GM18858 (cell line): ENCODE results near the gene NCAPD3.
"Not testable (repeated sequence)": the region's sequence is repeated elsewhere in the genome, so short reads cannot be mapped to it uniquely, and the experiment has no call there.

Source experiments
- ATAC-seq: cut with Tn5 transposase; IDR thresholded peaks from one replicate; pipeline ENCODE4 v1.9.1; 2021; ENCODE audit not compliant: unreplicated experiment

NCAPD3 gene

DNA sequence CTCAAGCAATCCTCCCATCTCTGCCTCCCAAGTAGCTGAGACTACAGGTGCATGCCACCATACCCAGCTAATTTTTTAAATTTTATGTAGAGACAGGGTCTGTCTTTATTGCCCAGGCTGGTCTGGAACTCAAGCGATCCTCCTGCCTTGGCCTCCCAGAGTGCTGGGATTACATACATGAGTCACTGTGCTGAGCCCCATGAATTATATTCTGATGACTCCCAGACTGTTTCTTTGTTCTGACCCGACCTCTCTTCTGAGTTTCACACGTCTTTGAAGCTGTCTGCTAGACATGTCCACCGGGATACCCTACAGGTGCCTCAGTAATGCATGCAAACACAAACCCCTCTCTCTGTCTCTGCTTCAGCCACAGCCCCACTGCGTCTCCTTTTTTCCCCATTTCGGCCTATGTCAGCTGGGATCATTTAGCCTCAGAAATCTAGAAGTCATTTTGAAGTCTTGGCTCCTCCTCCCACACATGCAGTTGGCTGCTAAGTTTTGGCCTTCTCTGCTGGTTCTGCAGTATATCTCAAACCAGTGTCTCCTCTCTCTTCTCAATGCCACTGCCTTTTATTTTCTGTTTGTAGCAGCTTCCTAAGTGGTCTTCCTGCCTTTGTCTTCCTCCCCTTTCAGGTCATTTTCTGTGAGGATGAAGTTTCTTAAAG lies 5.5 kb upstream of the NCAPD3 start:
- no peak for ATAC-seq

DNA sequence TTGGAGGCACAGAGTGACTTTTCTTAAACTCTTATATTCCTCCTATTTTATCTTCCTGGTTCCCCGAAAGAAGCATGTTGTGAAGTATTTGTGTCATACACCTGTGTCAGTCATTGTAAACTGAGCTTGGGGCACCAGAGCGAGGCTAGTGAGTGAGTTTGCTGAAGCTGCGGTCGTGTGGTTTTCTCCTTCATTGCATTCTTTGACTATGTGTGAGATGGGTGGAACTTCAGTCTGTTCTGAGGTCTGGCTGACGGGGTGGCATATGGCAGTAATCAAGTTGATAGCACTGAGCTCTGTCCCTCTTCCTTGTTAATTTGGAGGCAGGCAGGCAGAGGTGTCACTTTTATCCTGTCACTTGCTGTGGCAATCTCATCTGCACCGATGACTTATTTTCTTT lies 4.9 kb upstream of the NCAPD3 start:
- peak; percentile 50 for ATAC-seq

DNA sequence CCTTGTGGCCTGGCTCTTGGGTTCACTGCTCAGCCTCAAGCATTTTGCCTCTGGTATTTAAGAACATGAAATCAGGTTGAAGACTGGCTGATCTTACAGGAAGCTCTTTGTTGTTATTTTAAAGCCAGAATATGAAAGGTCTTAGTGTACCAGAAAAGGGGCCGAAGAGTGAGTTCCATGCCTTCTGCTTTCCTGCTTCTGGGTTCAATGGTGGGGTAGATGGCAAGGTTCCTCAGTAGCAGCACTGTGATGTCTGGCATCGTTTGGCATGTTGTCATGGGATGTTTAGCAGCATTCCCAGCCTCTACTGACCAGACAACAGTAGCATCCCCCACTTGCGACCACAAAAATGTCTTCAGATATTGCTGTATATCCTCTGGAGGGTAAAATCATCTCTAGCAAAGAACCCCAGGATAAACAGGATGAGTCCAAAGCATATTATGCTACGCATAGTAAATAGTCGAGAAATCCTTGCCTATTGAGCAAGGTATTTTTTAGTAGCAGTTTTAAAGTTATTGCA lies 3.1 kb upstream of the NCAPD3 start:
- no peak for ATAC-seq

DNA sequence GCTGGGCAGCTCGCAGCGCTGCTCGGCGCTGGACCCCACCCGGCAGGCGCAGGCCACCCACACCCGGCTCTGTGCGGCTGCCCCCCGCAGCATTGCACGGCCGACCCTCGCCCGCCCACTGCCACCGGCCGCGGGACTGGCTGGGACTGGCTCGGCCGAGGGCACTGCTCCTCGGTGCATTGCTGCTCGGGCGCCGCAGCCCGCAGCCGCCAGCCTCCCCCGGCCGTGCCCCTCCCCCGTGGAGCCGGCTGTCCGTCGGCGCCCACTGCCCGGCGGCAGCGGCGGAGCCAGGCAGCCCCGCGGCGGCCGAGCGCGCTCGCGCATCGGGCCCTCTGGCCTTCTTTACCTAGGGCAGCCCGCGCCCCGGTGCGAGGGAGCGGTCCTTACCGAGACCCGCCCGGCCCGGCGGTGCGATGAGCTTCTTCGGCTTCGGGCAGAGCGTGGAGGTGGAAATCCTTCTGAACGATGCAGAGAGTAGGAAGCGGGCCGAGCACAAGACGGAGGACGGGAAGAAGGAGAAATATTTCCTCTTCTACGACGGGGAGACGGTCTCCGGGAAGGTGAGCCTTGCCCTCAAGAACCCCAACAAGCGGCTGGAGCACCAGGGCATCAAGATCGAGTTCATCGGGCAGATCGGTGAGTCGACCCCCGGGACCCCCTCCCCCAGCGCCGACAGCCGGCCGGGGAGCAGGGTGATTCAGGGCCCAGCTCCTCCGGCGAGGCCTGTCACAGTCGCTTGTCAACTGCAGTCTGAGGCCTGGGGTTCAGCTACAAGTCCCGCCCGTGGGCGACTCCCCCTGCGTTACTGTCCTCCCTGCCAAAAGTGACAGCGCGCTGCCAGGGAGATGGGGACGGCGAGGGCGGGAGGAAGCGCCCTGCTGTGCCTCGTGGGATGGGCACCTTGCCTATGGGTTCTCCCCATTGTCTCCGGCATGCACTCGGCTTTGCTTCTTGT lies 1.2 kb upstream of the NCAPD3 start:
- peak; percentile 24 for ATAC-seq

GRCh38 chr11:134223121-134223520 lies 646 bp downstream of the NCAPD3 start:
- ATAC-seq, result no peak

DNA sequence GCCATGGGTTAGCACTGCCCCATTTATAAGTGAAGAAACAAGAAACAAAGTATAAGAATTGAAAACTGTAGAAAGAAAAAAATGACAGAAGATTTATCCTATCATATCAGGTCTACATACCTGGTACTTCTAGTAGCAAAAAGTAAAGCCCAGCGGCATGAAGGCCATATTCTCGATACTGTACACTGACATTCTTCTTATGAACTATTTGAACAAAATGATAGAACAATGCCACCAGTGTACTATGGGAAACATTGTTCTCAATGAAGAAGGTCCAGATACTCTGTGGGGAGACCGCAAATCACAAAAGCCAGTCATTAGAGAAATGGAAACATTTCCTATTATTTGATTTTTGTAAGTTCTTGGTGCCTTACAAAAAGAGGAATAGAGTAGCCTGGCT lies 7.0 kb downstream of the NCAPD3 start:
- ATAC-seq, result no peak

- ATAC-seq, result no peak
These were observed 7.9 kb downstream of the NCAPD3 start for GRCh38 chr11:134215836-134216235.

DNA sequence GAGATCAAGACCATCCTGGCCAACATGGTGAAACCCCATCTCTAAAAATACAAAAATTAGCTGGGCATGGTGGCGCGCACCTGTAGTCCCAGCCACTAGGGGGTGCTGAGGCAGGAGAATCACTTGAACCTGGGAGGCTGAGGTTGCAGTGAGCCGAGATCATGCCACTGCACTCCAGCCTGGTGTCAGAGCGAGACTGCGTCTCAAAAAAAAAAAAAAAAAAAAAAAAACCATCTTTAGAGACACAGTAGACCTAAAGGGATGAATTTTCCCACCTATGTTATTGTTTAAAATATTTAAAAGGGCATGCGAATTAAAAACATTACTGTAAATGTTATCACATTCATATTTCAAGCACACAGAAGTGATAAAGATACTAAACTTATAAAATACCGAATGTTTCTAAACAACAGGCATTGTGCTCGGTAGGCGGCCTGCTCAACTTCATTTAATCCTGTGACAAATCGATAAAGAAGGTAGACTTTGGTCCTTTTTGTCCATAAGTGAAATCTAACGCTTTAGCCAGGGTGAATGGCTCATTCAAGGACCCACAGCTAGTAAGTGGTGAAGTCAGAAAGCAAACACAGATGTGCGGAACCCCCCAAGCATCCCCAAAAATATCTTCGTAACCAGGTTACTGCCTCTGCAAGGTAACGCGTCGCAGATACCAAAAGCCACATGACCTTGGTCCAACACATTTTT lies 16.1 kb downstream of the NCAPD3 start:
- no peak for ATAC-seq

DNA sequence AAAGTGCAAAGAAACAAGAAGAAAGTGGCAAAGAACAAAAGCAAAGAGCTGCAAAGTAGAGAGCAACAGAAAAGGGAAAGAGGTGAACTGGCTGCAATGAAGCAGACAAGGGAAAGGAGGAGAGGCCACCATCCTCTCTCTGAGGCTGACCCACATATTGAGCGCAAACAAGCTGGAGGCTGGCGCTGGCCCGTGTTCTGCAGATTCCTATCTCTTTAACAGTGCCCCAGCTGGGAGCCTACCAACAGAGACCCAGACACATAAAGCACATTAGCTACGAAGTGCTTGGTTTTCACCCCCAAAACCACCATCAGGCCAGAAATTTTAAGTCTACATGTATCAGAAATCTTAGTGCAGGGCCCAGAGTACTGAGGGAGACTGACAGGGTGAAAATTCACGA lies 17.6 kb downstream of the NCAPD3 start:
- no peak for ATAC-seq

DNA sequence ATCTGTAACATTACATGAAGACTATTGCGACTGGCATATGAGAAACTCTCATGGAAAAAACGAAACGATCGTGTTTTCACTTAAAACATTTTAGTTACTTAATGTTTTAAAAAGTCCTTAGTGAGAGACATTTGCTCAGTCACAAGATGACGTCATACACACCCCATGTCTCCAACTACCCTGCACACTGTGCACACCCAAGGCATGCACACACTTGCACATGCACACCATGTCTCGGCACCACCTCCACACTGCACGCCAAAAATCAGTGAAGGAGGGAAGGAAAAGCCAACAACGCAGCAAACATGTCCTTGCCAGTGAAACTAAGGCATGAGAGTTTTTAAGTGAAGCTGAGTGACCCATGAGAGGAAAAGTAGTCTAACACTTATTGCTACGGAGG lies 18.0 kb downstream of the NCAPD3 start:
- no peak for ATAC-seq

DNA sequence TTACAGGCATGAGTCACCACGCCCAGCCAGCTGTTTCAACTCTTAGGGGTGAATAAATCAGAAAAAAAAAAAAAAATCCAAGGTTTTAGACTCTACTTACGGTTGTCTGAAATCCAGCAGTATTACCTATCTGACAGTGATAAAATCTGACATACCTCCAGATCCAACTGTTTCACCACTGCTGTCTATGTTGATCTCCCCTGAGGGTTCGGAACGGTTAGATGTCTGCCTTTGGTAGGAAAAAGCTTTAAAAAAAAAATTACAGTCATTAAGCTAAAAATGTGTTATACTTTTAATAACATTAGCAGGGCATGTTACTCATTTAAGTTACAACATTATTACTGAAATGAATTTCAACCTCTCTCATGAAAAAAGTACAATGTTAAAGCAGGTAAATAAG lies 21.1 kb downstream of the NCAPD3 start:
- ATAC-seq, result no peak

- ATAC-seq, result no peak
These were observed 23.1 kb downstream of the NCAPD3 start for GRCh38 chr11:134200688-134201087.

- ATAC-seq, result no peak
These were observed 24.2 kb downstream of the NCAPD3 start for GRCh38 chr11:134199531-134199930.

DNA sequence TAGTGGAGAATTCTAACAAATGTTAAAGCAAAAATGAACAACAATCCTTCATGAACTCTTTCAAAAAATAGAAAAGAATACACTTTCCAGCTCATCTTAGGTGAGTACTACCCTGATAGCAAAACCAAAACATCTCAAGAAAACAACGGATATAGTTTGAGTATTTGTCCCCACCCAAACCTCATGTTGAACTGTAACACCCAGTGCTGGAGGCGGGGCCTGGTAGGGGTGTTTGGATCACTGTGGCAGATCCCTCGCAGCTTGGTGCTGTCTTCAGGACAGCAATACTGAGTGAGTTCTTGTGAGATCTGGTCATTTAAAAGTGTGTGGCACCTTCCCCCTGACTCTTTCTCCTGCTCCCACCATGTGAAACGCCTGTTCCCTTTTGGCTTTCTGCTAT lies 27.0 kb downstream of the NCAPD3 start:
- ATAC-seq, result no peak

DNA sequence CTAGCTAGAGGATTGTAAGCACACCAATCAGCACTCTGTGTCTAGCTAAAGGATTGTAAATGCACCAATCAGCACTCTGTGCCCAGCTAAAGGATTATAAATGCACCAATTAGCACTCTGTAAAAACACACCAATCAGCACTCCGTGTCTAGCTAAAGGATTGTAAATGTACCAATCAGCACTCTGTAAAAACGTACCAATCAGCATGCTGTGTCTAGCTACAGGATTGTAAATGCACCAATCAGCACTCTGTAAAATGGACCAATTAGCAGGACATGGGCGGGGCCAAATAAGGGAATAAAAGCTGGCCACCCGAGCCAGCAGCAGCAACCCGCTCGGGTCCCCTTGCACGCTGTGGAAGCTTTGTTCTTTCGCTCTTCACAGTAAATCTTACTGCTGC lies 35.7 kb downstream of the NCAPD3 start:
- ATAC-seq, result not testable (repeated sequence)

GRCh38 chr11:134181707-134182106 lies 42.1 kb downstream of the NCAPD3 start:
- ATAC-seq, result no peak

- no peak for ATAC-seq
These were observed 45.6 kb downstream of the NCAPD3 start for GRCh38 chr11:134178032-134178674.

GRCh38 chr11:134176284-134176683 lies 47.5 kb downstream of the NCAPD3 start:
- no peak for ATAC-seq

DNA sequence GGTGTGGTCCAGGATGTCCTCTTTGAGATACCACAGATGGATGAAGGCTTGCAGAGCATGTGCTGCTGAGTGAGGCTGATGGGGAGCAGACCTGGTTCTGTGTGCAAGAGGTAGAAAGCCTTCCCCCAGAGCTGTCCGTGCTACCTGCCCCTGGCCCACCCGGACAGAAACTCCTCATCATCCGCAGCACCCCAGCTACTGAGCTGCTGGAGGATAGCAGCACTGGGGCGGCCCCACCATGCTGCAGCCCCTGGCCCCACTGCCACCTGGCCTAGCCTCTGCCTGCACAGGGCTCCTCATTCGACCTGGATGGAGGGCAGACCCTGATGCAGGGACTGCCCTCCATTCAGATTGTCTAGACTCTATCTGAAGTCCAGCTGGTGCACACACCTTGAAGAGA lies 50.5 kb downstream of the NCAPD3 start:
- no peak for ATAC-seq

DNA sequence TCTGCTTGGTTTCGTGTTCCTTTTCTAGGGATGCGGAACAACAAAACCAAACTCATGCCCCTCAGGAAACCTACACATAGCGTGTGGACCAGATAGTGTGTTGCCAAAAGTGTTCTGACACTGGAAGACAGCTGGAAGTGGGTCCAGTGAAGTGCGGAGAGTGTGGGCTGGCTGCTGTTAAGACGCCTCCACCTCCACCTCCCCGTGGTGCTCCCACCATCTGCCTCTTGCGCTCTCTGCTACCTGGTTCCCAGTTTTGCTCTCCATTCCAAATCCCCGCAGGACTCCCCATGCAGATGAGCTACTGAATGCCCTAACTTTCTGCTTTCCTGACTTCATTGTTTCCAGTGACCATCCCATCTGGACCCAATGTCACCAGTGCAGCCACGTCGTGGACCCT lies 51.8 kb downstream of the NCAPD3 start:
- ATAC-seq, result no peak

DNA sequence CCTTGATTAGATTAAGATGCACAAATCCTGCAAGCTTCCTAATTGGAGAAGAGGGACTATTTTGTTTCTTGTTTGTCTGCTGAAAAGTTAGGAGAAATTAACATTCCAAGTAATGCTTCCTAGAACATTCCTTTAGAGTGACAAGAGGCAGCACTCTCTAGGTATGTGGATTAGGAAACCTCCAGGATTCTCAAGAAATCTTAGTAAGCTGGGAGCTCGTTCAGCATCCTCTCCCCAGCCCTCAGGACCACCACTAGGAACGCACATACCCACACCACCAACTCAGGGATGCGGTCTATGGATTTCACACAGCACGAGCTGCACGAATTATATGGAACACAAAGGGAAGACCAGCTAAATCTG lies 52.9 kb downstream of the NCAPD3 start:
- no peak for ATAC-seq
